Peyer's patch (tissue), 4 donors: ENCODE results near the gene STK32C.

ENCODE experiments used
- POLR2A ChIP-seq, 2 donors: fragments of 450-650 bp; IDR thresholded peaks; one replicate each; pipeline ENCODE4 v1.5.1; 2017; ENCODE audit warnings: antibody characterized with exemption in 2 of 2, mild to moderate bottlenecking in 2 of 2, moderate library complexity in 2 of 2
- TF ChIP-seq, protein P1 (sequence below), 6 experiments: fragments of 450-650 bp in 4 of 6; fragments of 200-600 bp in 2 of 6; sonication (generic) in 1 of 6; IDR thresholded peaks; one replicate each; pipeline ENCODE4 v1.5.1; 2017 to 2019; ENCODE audit warnings: antibody characterized with exemption in 6 of 6, mild to moderate bottlenecking in 3 of 6, moderate library complexity in 1 of 6

DNA sequence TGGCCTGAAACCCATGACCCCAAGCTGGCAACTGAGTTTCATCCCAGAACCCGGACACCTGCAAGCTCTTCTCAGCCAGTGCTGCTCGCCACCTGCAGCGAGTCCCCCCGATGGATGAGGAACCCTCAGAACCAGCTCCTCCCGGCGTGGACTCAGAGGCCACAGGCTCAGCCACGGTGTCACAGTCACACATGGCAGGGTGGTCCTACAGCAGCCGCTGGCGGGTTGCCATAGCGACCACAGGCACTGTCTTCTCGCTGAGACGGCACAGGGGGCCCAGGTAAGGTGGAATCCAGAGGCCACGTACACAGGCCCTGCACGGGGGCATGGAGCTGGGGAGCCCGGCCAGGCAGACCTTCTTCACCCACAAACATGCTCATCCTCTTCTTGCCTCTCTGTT lies 67.6 kb downstream of the STK32C start:
- TF ChIP-seq, protein P1, sequence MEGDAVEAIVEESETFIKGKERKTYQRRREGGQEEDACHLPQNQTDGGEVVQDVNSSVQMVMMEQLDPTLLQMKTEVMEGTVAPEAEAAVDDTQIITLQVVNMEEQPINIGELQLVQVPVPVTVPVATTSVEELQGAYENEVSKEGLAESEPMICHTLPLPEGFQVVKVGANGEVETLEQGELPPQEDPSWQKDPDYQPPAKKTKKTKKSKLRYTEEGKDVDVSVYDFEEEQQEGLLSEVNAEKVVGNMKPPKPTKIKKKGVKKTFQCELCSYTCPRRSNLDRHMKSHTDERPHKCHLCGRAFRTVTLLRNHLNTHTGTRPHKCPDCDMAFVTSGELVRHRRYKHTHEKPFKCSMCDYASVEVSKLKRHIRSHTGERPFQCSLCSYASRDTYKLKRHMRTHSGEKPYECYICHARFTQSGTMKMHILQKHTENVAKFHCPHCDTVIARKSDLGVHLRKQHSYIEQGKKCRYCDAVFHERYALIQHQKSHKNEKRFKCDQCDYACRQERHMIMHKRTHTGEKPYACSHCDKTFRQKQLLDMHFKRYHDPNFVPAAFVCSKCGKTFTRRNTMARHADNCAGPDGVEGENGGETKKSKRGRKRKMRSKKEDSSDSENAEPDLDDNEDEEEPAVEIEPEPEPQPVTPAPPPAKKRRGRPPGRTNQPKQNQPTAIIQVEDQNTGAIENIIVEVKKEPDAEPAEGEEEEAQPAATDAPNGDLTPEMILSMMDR (IDR thresholded peaks at IDR 0.05): no peak
- TF ChIP-seq POLR2A (IDR thresholded peaks at IDR 0.05): no peak
